NCI-H345 treated with DMSO at 0.1 percent for 48 hours (cell line): ENCODE results near the gene GALNT14.
A peak's percentile ranks its signal among the peaks of the same experiment; 100 is the strongest.

Experiments used
- DNase-seq: peaks from one replicate; lab custom pipeline; 2025; ENCODE audit not compliant: unreplicated experiment; lab: John Stamatoyannopoulos, UW

GALNT14 gene

DNA sequence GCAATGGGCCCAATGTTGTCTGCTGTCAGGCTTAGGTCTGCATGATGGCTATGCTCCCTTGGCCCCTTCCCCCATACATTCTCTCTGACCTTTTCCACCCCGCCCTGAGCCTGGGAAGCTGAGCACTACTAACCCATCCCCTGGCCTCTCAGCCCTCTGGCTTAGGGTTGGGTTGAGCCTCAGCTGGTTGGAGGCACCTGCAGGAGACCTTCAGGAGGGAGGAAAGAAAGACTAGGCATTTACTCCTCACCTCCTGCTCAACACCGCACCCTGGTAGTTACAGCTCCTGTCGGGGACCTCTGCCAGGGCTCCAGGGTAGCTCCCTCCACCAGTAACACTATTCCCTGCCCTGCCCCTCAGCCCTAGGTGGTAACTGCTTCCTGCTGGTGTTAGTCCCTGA, 80.5 kb downstream of the GALNT14 start:
- no peak for DNase-seq

DNA sequence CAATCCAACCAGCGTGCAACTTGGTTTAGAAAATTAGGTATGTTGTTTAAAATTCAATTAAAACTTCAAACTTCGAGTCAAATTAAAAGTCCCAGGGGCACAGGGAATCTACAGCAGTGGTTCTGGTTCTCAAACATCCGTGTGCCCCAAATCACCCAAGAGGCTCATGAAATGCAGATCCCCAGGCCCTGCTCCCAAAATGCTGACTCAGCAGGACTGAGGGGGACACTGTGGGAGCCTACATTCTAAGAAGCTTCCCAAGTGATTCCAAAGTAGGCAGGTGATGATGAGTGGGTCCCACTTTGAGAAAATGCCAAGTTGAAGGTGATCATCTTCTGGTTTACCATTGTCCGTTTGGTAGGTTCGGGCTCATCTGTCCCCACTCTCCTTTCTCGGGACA, 82.3 kb downstream of the GALNT14 start:
- DNase-seq, result no peak

DNA sequence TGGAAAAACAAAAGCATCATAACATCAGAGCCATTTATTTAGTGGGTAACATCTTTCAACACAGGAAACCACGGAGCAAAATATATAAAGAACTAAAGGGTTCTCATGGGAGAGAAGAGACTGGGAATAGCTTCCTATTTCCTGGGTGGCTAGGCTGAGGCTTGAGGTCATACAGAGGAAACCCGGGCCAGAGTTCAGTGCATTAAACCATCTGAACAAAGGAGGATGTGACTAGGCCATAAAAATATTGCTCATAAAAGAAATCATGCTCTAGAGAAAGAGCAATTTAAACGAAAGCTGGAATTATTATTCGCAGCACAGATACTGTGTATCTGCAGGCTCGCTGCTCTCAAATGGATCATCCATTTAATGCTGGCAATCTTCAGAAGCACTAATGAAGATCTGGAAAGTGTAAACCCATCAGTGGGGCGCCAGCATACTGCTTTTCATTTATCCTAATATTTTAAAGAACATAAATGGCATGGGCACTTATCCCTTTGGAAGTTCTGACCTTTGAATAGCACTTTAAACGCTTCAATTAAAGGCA, 83.3 kb downstream of the GALNT14 start:
- no peak for DNase-seq

- DNase-seq, result no peak
Observed at GRCh38 chr2:31053929-31054782, 84.1 kb downstream of the GALNT14 start.

- no peak for DNase-seq
Observed at GRCh38 chr2:31052284-31052683, 86.0 kb downstream of the GALNT14 start.

- DNase-seq, result no peak
Observed at GRCh38 chr2:31051258-31052140, 86.7 kb downstream of the GALNT14 start.

DNA sequence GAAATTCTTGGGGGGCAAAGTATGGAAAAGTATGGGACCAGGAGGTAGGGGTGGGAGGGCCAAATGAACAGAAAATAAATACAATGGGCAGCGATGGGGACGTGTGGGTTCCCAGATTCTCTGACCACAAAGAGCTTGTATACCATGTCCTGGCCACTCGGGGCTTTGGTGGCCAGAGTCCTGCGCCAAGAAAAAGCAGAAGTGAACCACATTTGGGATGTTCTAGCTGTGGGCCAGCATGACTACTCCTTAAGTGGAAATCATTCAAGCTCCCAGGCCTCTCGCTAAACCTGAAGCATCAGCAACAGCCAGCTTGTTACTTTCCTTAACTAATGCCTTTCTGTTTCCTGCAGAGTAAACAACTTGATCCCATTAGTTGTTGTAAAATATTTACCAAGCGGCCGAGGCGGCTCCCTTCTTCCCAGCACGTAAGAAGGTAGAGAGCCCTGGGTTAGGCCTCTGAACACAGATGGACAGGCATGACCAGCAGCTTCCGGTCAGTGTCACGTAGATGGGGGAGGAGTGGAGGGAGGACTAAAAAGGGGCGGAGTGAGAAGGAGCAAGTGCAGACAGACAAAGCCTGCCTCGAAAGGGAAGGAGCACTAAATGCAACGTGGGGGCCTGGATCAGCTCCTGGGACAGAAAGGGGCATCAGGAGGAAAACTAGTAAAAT, 88.2 kb downstream of the GALNT14 start:
- no peak for DNase-seq

DNA sequence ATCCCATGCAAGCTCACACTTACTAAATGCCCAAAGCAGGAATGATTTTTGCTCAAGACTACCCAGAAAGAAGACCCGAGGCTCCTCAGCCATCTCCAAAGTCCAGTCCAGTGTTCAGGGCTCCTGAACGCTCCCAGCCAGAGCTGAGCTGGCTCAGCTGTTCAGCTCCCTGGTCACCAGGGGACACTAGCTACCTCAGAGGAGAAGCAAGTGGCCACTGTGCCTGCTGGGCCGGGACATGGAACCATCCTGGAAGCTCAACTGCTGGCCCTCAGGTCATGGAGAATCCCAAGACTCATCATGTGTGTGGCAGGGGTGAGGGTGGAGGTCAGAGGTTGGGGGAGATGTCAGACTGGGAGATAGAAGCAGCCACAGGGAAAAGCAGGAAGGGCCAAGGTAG, 89.0 kb downstream of the GALNT14 start:
- no peak for DNase-seq

- DNase-seq, result no peak
Observed at GRCh38 chr2:31047599-31047998, 90.6 kb downstream of the GALNT14 start.

GRCh38 chr2:31038385-31038784, 99.9 kb downstream of the GALNT14 start:
- DNase-seq, result no peak

- DNase-seq, result no peak
Observed at GRCh38 chr2:31037058-31037457, 101.2 kb downstream of the GALNT14 start.

GRCh38 chr2:31033032-31033431, 105.2 kb downstream of the GALNT14 start:
- no peak for DNase-seq

GRCh38 chr2:31032475-31032874, 105.8 kb downstream of the GALNT14 start:
- no peak for DNase-seq

GRCh38 chr2:31031132-31031706, 107.0 kb downstream of the GALNT14 start:
- DNase-seq, result no peak

DNA sequence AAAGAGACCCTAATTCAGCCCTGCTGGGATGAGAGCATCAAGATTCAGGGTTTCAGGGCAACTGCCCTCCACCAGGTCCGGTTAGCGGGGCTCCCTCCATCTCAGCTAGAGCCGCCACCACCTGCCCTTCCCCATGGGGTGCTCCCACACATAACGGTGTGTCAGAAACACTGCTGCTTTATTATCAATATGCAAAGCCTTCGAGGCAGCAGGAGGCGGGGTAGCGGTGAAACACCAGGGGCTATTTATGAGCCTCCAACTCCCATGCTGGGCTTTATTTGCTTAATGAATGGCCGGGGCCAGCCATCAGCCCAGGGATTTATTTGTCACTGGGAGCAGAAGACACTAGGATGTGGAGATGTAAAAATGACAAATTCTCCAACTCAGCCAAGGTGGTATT, 109.8 kb downstream of the GALNT14 start:
- peak; percentile 18 for DNase-seq

DNA sequence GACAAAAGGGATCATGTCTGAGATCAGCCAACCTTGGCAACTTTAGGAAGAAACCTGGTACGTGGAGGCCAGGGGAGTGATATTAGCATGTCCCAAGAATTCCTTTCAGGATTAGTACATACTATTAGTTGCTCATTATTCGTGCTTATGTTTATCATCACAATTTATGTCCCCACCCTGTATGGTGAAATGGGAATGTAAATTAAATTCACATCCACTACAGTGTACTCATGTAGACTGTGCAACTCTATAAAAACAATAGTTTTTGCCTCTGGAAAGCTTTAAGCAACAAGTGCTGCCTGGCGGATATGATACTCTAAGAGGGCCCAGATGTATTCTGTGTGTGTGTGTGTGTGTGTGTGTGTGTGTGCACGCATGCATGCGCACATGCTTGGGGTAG, 110.7 kb downstream of the GALNT14 start:
- DNase-seq, result no peak

DNA sequence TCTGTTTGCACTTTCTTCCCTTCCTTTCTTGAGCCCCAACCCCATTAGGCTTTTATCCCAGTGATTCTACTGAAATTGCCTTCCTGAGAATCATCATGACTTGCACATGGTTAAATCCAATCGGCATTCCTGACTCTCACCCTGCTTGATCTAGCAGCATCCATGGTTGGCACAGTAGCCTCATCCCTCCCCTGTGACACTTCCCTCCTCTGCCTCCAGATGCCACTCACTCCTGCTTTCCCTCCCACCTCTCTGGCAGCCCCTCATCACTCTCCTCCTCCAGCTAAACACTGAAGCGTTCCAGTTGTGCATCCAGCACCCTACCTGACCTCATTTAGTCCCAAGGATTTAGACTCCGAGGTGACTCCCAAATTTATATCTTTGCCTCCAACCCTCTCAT, 114.7 kb downstream of the GALNT14 start:
- no peak for DNase-seq

GRCh38 chr2:31020713-31021112, 117.5 kb downstream of the GALNT14 start:
- DNase-seq, result no peak

DNA sequence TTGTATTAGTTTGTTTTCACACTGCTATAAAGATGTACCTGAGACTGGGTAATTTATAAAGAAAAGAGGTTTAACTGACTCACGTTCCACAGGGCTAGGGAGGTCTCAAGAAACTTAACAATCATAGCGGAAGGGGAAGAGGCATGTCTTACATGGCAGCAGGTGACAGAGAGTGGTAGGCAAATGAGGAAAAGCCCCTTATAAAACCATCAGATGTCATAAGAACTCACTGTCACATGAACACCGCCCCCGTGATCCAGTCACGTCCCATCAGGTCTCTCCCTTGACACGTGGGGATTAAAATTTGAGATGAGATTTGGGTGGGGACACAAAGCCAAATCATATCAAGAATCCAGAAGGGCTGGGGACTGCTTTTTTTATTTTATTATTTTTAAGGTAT, 120.0 kb downstream of the GALNT14 start:
- DNase-seq, result no peak

DNA sequence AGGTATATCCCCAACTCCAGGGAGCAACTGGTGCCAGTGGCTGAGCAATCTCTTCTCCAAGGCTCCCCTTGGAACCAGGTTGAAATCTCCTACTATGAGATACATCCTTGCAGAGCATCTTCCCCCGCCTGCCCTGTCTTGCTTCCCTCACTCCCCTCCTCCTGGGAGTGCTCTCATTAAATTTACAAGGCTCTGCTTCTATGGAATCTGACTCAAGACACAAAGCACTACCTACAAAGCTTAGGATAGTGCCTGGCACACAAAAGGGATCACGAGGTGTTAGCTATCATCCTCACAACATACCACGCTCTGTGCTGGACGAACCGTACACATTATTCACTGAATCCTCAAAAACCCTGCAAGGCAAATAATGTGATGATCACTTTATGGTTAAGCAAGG, 121.6 kb downstream of the GALNT14 start:
- no peak for DNase-seq

GRCh38 chr2:31014516-31014915, 123.7 kb downstream of the GALNT14 start:
- DNase-seq, result no peak
